PC-3 (cell line): ENCODE measurements around the gene C1QL3.

Experiments
- EZH2 ChIP-seq: fragments of 300-600 bp; sonication (generic); IDR thresholded peaks from one replicate; pipeline ENCODE4 v1.6.1; 2017; ENCODE audit warnings: antibody characterized with exemption, mild to moderate bottlenecking, low read length; ENCODE audit not compliant: unreplicated experiment
- EZH2phosphoT487 ChIP-seq: fragments of 300-600 bp; sonication (generic); IDR thresholded peaks from 2 replicates; pipeline ENCODE4 v1.6.1; 2018; ENCODE audit warnings: mild to moderate bottlenecking, antibody characterized with exemption, low read length, borderline replicate concordance
- TF ChIP-seq, protein P1 (sequence below): fragments of 300-600 bp; sonication (generic); conservative IDR thresholded peaks from 2 replicates; pipeline ENCODE4 v1.5.1; 2017; ENCODE audit warnings: antibody characterized with exemption, low read depth, mild to moderate bottlenecking, low read length

DNA sequence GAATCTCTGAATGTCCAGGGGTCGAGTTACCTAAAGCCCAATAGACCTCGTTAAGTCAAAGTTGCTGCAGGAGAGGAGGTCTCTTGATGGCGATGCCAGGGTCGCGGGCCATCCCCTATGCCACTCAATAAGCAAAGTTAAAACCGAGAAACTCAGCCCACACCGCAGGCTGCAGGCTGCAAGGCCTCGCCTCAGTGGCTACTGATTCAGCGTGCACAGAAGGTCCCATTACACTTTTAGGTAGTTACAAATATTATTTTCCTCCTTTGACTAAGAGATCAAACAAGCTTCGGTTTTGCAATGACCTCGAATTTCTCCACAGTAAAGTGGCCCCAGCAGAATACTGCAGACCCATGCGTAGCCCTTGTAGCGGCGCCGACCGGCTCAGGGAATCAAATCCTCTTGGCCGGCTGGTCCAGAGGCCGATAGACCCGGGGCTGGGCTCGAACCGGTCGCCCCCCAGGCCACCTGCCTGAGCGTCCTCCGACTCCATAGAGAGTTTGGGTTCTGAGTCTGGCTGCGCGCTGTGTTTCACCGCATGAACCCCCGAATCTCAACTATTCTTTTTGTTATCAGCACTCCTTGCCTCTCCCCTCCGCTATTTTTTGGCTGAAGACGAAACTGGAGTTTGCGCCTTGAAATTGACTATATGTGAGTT, 2.3 kb downstream of the C1QL3 start:
- TF ChIP-seq, protein P1, sequence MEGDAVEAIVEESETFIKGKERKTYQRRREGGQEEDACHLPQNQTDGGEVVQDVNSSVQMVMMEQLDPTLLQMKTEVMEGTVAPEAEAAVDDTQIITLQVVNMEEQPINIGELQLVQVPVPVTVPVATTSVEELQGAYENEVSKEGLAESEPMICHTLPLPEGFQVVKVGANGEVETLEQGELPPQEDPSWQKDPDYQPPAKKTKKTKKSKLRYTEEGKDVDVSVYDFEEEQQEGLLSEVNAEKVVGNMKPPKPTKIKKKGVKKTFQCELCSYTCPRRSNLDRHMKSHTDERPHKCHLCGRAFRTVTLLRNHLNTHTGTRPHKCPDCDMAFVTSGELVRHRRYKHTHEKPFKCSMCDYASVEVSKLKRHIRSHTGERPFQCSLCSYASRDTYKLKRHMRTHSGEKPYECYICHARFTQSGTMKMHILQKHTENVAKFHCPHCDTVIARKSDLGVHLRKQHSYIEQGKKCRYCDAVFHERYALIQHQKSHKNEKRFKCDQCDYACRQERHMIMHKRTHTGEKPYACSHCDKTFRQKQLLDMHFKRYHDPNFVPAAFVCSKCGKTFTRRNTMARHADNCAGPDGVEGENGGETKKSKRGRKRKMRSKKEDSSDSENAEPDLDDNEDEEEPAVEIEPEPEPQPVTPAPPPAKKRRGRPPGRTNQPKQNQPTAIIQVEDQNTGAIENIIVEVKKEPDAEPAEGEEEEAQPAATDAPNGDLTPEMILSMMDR, result no peak
- TF ChIP-seq EZH2 (no peak), EZH2phosphoT487 (no peak)
